Gastrocnemius medialis (tissue), 4 donors: Measurements from ENCODE around the gene ZFYVE21. TPM values are rescaled to one million over a fixed set of nuclear protein-coding genes. Genes with fewer than 3 reads are reported as not detected.
A peak's percentile ranks its signal among the peaks of the same experiment; 100 is the strongest.

Source experiments
- ATAC-seq, 2 donors: fragments of 150-250 bp; one replicate each; pipeline ENCODE4 v1.9.1; 2016
- DNase-seq, 2 donors: peaks; one replicate each; pipeline ENCODE4 v3.0.0-alpha.2; 2019
- H3K27ac ChIP-seq, 4 donors: fragments of 200-600 bp; sonication (generic); 1 replicate in 1 of 4; 2 replicates in 3 of 4; pipeline ENCODE4 v1.5.1; 2016 to 2018; ENCODE audit warnings: mild to moderate bottlenecking in 2 of 4, moderate library complexity in 1 of 4
- H3K27me3 ChIP-seq, 3 donors: fragments of 200-600 bp; sonication (generic) in 2 of 3; 1 replicate in 1 of 3; 2 replicates in 2 of 3; pipeline versions ENCODE4 v1.5.1 to v1.6.0; 2016 to 2019; ENCODE audit warnings: mild to moderate bottlenecking in 1 of 3, moderate library complexity in 1 of 3
- H3K36me3 ChIP-seq, 2 donors: fragments of 200-600 bp; sonication (generic) in 1 of 2; one replicate each; pipeline ENCODE4 v1.5.1; 2017 to 2018
- H3K4me1 ChIP-seq, 2 donors: fragments of 200-600 bp; sonication (generic) in 1 of 2; one replicate each; pipeline ENCODE4 v1.5.1; 2016 to 2017; ENCODE audit warnings: mild to moderate bottlenecking in 2 of 2
- H3K4me3 ChIP-seq, 4 donors: fragments of 200-600 bp; sonication (generic) in 3 of 4; 1 replicate in 1 of 4; 2 replicates in 3 of 4; pipeline ENCODE4 v1.5.1; 2016 to 2019; ENCODE audit warnings: mild to moderate bottlenecking in 2 of 4
- H3K9me3 ChIP-seq, 3 donors: fragments of 200-600 bp; sonication (generic) in 2 of 3; 1 replicate in 1 of 3; 2 replicates in 2 of 3; pipeline ENCODE4 v1.5.1; 2016 to 2019
- POLR2A ChIP-seq, 2 donors: fragments of 450-650 bp; IDR thresholded peaks; one replicate each; pipeline ENCODE4 v1.6.1; 2017; ENCODE audit warnings: antibody characterized with exemption in 2 of 2, mild to moderate bottlenecking in 2 of 2, moderate library complexity in 2 of 2
- in situ Hi-C, 4 donors: fragments of 200-750 bp; cut with MboI; loops; one replicate each; pipeline versions ENCODE4 v1.15.0 to v1.8.0; 2017; ENCODE audit warnings: low sequenced_read_pairs in 4 of 4
- intact Hi-C: fragments of 100-400 bp; cut with DNase I; formaldehyde crosslinking; loops from one replicate; pipeline ENCODE4 v1.15.1; 2023; ENCODE audit warnings: low total_unique reads
- total RNA-seq, 4 donors: library from RNA; depleted of rRNA; stranded (reverse); fragments of >200 nt; gene quantifications; one replicate each; pipeline versions ENCODE4 v1.1.0 to v1.2.3, GENCODE V29; 2016
- TF ChIP-seq, protein P1 (sequence below), 5 experiments: fragments of 450-650 bp in 3 of 5; fragments of 200-600 bp in 2 of 5; sonication (generic) in 2 of 5; IDR thresholded peaks in 4 of 5; conservative IDR thresholded peaks in 1 of 5; 1 replicate in 4 of 5; 2 replicates in 1 of 5; pipeline ENCODE4 v1.5.1; 2016 to 2019; ENCODE audit warnings: antibody characterized with exemption in 5 of 5, mild to moderate bottlenecking in 3 of 5, moderate library complexity in 3 of 5

ZFYVE21 gene
- total RNA-seq, 4 donors from 2014 or later = 16.2 to 25.8 (median 20.2) TPM

DNA sequence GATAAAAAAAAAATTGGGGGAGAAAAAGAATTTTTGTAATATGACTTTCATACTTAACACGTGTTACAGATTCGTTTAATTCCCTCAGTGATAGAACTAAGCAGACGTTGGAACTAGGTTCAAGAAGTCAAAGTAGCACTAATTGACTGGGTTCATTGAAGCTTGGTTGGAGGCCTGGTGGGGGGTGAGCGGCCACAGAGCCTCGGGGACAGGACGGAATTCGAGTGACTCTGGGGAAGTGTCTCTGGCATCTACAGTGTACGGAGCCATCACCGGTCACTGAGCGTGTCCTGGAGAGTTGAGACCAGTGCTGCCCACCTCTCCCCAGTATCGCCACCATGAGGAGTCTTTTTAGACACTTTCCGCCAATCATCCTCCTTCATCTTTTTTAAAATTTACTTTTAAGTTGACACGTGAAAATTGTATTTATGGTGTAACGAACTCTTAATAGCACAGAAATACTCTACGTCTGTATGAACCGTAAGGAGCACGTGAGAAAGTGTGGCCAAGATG is 1.3 kb downstream of the ZFYVE21 start:
- Histone ChIP-seq H3K36me3 (no peaks in the 10 kb centered on the region), H3K9me3 (no peaks in the 10 kb centered on the region), H3K27me3 (no peaks in the 10 kb centered on the region), H3K4me3 (peak overlapping the region; percentile 61 to 79 (median 68)), H3K4me1 (peaks cover 51 to 63% of the 10 kb centered on the region in 2 donors), H3K27ac (peak overlapping the region in 3 of 4 donors; percentile 78 to 91 (median 82))
- intact Hi-C loops = loop anchor here (5.0 to 10.0 kb wide), 2 partner anchors 155 to 322 kb away; partner anchors contain the start of genes BAG5 and COA8
- in situ Hi-C loops = no loop called here
- no peak for ATAC-seq
- no peak for DNase-seq
- TF ChIP-seq, protein P1, sequence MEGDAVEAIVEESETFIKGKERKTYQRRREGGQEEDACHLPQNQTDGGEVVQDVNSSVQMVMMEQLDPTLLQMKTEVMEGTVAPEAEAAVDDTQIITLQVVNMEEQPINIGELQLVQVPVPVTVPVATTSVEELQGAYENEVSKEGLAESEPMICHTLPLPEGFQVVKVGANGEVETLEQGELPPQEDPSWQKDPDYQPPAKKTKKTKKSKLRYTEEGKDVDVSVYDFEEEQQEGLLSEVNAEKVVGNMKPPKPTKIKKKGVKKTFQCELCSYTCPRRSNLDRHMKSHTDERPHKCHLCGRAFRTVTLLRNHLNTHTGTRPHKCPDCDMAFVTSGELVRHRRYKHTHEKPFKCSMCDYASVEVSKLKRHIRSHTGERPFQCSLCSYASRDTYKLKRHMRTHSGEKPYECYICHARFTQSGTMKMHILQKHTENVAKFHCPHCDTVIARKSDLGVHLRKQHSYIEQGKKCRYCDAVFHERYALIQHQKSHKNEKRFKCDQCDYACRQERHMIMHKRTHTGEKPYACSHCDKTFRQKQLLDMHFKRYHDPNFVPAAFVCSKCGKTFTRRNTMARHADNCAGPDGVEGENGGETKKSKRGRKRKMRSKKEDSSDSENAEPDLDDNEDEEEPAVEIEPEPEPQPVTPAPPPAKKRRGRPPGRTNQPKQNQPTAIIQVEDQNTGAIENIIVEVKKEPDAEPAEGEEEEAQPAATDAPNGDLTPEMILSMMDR (IDR thresholded peaks at IDR 0.05 in 4 of 5, conservative IDR thresholded peaks at IDR 0.05 in 1 of 5) = no peak
- TF ChIP-seq POLR2A (IDR thresholded peaks at IDR 0.05) = no peak

DNA sequence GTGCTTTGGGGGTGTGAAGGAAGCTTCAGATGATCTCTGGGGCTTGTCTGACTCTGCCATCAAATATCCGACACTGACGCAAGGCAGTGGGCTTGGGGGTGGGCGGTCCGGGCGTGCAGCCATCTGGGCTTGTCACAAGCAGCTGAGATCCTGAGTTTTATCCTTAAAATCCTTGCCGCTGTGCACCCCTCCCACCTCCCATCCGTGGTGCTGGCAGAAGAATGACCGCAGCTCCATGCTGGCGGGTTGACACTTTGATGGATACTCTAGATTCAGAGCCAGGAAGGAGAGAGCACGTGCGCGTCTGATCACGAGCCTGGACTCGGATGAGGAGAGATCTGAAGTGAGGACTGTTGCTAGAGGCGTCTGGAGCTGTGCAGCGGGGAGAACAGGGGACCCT is 3.0 kb downstream of the ZFYVE21 start:
- no peak overlapping the region for H3K4me3 ChIP-seq
- H3K27me3 ChIP-seq = no peaks in the 10 kb centered on the region
- peak overlapping the region in 1 of 4 donors; percentile 12 for H3K27ac ChIP-seq
- TF ChIP-seq, protein P1 (IDR thresholded peaks at IDR 0.05 in 4 of 5, conservative IDR thresholded peaks at IDR 0.05 in 1 of 5) = no peak
- no peak for TF ChIP-seq POLR2A (IDR thresholded peaks at IDR 0.05)
- peaks cover 53 to 63% of the 10 kb centered on the region in 2 donors for H3K4me1 ChIP-seq
- no peak for DNase-seq
- no peaks in the 10 kb centered on the region for H3K9me3 ChIP-seq
- in situ Hi-C loops (no loop called here), intact Hi-C loops (loop anchor here (5.0 to 10.0 kb wide), 2 partner anchors 156 to 324 kb away; partner anchors contain the start of genes BAG5 and COA8)
- no peak for ATAC-seq
- H3K36me3 ChIP-seq = no peaks in the 10 kb centered on the region

DNA sequence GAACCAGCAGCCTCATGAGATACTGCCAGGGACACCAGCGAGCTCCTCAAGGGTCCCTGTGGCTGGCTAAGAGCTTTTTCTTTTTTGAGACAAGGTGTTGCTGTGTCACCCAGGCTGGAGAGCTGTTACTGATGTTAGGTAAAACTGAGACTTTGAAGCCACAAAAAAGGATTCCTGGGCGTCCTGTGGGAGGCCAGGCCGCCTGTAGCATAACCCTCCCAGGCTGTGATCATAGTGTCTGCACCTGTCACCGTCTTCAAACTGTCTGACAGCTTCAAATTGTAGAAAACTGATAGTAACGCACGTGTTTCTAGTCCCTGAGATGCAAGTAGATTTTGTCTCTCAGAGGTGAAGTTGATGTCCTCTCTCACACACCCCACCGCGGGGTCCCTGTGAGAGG is 4.1 kb downstream of the ZFYVE21 start:
- Histone ChIP-seq H3K27me3 (no peaks in the 10 kb centered on the region), H3K4me3 (no peak overlapping the region), H3K9me3 (no peaks in the 10 kb centered on the region), H3K36me3 (no peaks in the 10 kb centered on the region), H3K4me1 (peaks cover 53 to 64% of the 10 kb centered on the region in 2 donors), H3K27ac (peak overlapping the region in 3 of 4 donors; percentile 45 to 54 (median 47))
- intact Hi-C loops (loop anchor here (5.0 to 10.0 kb wide), 2 partner anchors 157 to 325 kb away; partner anchors contain the start of genes BAG5 and COA8), in situ Hi-C loops (no loop called here)
- no peak for TF ChIP-seq POLR2A (IDR thresholded peaks at IDR 0.05)
- TF ChIP-seq, protein P1 (IDR thresholded peaks at IDR 0.05 in 4 of 5, conservative IDR thresholded peaks at IDR 0.05 in 1 of 5) = no peak
- ATAC-seq (no peak), DNase-seq (no peak)

DNA sequence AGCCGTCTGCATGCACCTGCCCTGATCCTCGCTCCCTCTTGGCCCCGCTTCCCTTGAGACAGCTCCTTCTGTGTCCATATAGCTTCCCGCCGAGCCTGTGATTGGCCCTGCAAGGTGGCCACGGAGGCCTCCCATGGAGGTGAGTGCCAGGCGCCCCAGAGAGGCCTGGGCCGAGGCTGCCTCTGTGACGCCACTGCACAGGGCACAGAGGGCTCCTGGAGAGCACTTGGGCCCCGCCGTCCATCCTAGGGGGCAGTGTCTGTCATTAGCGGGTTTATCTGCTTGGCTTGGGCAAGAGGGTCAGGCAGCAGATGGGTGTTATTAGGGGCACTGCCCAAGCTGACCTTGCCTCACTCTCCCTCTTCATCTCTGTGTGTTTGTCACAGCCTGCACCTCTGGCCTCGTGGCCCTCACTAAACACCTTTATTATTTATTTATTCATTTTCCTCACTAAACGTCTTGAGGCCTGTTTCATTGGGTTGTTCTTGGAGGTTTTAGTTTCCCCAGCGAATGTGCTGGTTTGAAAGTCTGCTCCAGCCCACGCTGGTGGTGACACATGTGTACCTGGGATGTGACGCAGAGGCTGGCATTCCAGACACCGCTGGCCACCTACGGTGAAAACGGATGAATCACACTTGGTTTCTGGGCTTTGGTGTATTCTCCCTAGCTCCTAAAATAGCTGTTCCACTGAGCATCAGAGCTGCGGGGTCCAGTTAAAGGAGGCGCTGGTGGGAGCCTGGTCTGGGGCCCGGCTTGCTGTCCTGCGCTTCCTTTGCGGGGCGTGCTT is 5.9 kb downstream of the ZFYVE21 start:
- intact Hi-C loops (no loop called here), in situ Hi-C loops (no loop called here)
- Histone ChIP-seq H3K9me3 (no peaks in the 10 kb centered on the region), H3K27ac (peak overlapping the region in 3 of 4 donors; percentile 0 to 1 (median 1)), H3K4me1 (peaks cover 48 to 60% of the 10 kb centered on the region in 2 donors), H3K4me3 (no peak overlapping the region), H3K27me3 (no peaks in the 10 kb centered on the region), H3K36me3 (no peaks in the 10 kb centered on the region)
- ATAC-seq (peak; percentile 31 to 34), DNase-seq (no peak)
- TF ChIP-seq, protein P1 (IDR thresholded peaks at IDR 0.05 in 4 of 5, conservative IDR thresholded peaks at IDR 0.05 in 1 of 5) = no peak
- no peak for TF ChIP-seq POLR2A (IDR thresholded peaks at IDR 0.05)
